NCI-H524 (cell line): Measurements from ENCODE around the gene GRIK5.

ENCODE experiments used
- DNase-seq, 2 experiments: peaks; one replicate each; lab custom pipeline; 2025; lab: John Stamatoyannopoulos, UW

Gene GRIK5

GRCh38 chr19:41956621-41957020 lies 113.4 kb downstream of the GRIK5 start:
- DNase-seq, result no peak

- no peak for DNase-seq
Observed at GRCh38 chr19:41955521-41955920, 114.5 kb downstream of the GRIK5 start.

GRCh38 chr19:41951686-41952172 lies 118.3 kb downstream of the GRIK5 start:
- peak; percentile 55 to 80 for DNase-seq
